ENCODE data around the gene DAZAP2. TPM values are rescaled to one million over a fixed set of nuclear protein-coding genes. Genes with fewer than 3 reads are reported as not detected.

The DAZAP2 gene
- total RNA-seq, 1 experiment from 2014 or later: 57.4 TPM

DNA sequence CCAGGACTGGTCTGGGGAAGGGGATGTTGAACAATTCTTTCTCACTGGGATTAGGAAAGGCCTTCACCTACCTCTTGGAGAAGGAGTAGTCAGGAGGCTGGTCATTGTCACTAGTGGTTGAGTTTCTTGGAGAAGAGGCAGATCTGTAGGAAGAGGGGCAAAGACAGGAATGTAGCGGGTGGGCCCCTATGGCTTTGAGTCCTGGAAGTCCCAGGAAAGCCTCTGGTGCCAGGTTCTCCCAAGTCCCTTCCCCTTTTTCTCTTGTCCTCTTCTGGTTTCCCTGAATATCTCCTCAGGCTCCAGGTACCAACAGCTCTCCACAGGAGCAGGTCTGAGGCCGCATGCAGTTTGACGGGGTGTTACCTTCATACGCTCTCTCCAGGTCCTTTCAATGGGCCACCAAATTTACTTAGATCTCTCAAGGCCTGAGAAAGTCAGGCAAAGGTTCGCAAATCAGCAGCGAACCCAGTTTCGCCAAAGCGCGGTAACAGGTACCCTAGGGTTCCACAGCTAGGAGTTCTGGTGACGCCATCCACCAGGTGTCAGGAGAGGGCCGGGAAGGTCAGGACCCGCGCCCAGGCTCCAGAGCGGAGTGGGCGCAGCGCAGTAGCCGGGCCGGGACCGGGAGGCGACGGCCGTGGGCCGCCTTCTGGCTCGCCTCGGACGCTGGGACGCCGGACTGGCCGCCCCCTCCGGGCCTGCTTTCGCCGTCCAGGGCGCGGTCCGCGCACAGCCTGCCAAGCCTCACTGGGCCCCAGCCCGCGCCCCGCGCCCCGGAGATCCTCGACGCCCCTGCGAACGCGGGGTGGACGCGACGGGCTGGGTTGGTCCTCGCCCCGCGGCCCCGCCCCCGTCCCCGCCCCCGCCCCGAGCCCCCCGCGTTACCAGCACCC, 30.8 kb downstream of the DAZAP2 start:
- Histone ChIP-seq H4K20me1 (ENCODE audit: low read length) (peaks cover 8% of the 10 kb centered on the region; the same call in 1 of the 2 replicates), H3K4me2 (ENCODE audit: low read length) (peak overlapping the region; percentile 94), H3K9ac (ENCODE audit: low read length) (peak overlapping the region; percentile 96), H3K36me3 (ENCODE audit: low read depth, low read length) (peaks cover 10% of the 10 kb centered on the region), H2AFZ (ENCODE audit: low read length) (peak overlapping the region; percentile 49), H3K4me3 (ENCODE audit: low read length) (peak overlapping the region; percentile 68), H3K27me3 (ENCODE audit: low read length) (no peaks in the 10 kb centered on the region), H3K27ac (ENCODE audit: low read length) (peak overlapping the region; percentile 97), H3K9me3 (ENCODE audit: low read length) (no peaks in the 10 kb centered on the region), H3K79me2 (ENCODE audit: low read length) (peaks cover 56% of the 10 kb centered on the region), H3K4me1 (ENCODE audit: insufficient read depth, low read length) (peaks cover 45% of the 10 kb centered on the region), H3F3A (ENCODE audit: low read length, unreplicated experiment) (peaks cover 6% of the 10 kb centered on the region), H3K9me2 (replicated peaks; ENCODE audit: low read length) (no peaks in the 10 kb centered on the region)
- CTCF ChIA-PET: interaction anchor here (0.5 to 2.7 kb wide), 3 partner anchors 39 to 1710 kb away, joined by 5 to 54 read pairs (median 5); no protein-coding TSS in a partner anchor
- ATAC-seq (peak; percentile 48), DNase-seq (peak; percentile 65)
- intact Hi-C loops (cut with micrococcal nuclease): loop anchor here (1.0 to 10.0 kb wide), 4 partner anchors 72 to 555 kb away; partner anchors contain the start of genes CSRNP2 and LETMD1
- POLR2A ChIA-PET (ENCODE audit: unreplicated experiment): interaction anchor here (0.6 to 0.7 kb wide), 4 partner anchors 31 to 125 kb away, joined by 3 to 5 read pairs (median 4); no protein-coding TSS in a partner anchor
- TF ChIP-seq, protein P1, sequence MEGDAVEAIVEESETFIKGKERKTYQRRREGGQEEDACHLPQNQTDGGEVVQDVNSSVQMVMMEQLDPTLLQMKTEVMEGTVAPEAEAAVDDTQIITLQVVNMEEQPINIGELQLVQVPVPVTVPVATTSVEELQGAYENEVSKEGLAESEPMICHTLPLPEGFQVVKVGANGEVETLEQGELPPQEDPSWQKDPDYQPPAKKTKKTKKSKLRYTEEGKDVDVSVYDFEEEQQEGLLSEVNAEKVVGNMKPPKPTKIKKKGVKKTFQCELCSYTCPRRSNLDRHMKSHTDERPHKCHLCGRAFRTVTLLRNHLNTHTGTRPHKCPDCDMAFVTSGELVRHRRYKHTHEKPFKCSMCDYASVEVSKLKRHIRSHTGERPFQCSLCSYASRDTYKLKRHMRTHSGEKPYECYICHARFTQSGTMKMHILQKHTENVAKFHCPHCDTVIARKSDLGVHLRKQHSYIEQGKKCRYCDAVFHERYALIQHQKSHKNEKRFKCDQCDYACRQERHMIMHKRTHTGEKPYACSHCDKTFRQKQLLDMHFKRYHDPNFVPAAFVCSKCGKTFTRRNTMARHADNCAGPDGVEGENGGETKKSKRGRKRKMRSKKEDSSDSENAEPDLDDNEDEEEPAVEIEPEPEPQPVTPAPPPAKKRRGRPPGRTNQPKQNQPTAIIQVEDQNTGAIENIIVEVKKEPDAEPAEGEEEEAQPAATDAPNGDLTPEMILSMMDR (conservative IDR thresholded peaks at IDR 0.05; ENCODE audit: low read depth, low read length): peak; percentile 56
- TF ChIP-seq EZH2 (IDR thresholded peaks at IDR 0.05; ENCODE audit: low read length, unreplicated experiment): no peak
- BruUV-seq (replicated peaks): no TSS peak

DNA sequence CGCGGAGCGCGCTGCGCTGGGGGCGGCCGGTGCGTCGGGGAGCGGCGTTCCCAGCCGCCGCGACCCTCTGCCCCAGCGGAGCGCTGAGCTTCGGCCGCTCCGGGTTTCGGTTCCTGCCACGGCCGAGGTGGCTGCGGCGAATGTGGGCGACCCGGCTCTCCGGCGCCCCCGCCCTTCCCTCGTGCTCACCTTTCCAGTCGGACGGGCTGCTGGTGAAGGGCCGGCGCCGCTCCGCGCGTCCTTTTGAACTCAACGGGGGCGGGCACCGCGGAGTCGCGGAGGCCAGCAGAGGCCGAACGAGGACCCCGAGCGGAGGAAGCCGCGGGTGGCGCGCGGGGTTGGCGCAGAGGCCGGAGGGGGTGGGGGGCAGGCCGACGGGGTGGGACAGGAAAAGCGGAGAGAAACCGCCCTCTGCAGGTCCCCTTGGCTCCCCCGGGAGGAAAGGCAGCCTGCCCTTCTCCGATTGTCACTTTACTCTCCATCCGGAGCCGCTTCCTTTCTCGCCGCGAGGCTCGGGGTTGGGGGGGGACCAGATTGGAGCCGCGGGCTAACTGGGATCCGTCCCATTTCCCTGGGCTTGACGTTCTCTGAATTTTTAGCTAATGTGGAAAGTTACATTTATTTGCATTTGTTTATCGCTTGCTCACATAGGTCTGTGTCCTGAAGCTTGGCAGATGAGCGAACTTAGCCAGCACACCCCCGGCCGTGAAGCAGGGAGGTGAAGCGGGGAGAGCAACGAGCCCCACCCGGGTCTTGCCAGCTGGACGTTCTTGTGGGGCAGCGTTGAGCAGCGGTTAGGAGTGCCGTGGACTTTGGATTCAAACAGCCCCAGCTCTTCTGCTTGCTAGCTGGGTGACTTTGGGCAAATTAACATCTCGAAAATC, 31.7 kb downstream of the DAZAP2 start, which contains the start of gene SMAGP:
Gene SMAGP (minus strand): TSS at position 349 of the 884 bp plus-strand sequence. CDS start 1,137 bp downstream, outside the sequence.
- H3K79me2 ChIP-seq (ENCODE audit: low read length): peaks cover 48% of the 10 kb centered on the region
- peaks cover 46% of the 10 kb centered on the region for H3K4me1 ChIP-seq (ENCODE audit: insufficient read depth, low read length)
- ChIA-PET POLR2A (ENCODE audit: unreplicated experiment) (interaction anchor here (0.5 to 1.6 kb wide), 7 partner anchors 38 to 550 kb away, joined by 3 to 11 read pairs (median 4); no protein-coding TSS in a partner anchor), CTCF (interaction anchor here (0.6 to 2.7 kb wide), 3 partner anchors 38 to 187 kb away, joined by 5 to 54 read pairs (median 7); no protein-coding TSS in a partner anchor)
- H3K36me3 ChIP-seq (ENCODE audit: low read depth, low read length): peaks cover 5% of the 10 kb centered on the region
- H3K27me3 ChIP-seq (ENCODE audit: low read length): no peaks in the 10 kb centered on the region
- TF ChIP-seq EZH2 (IDR thresholded peaks at IDR 0.05; ENCODE audit: low read length, unreplicated experiment): no peak
- TF ChIP-seq EZH2phosphoT487 (IDR thresholded peaks at IDR 0.05; ENCODE audit: borderline replicate concordance, low read length): no peak
- TF ChIP-seq, protein P1 (conservative IDR thresholded peaks at IDR 0.05; ENCODE audit: low read depth, low read length): no peak
- peak; percentile 48 for ATAC-seq
- peak; percentile 86 for DNase-seq
- peak within 1 kb of the TSS; percentile 94 for H3K4me2 ChIP-seq (ENCODE audit: low read length)
- H3K9ac ChIP-seq (ENCODE audit: low read length): peak within 1 kb of the TSS; percentile 96
- no peaks in the 10 kb centered on the region for H3K9me3 ChIP-seq (ENCODE audit: low read length)
- peak within 1 kb of the TSS; percentile 68 for H3K4me3 ChIP-seq (ENCODE audit: low read length)
- intact Hi-C loops (cut with micrococcal nuclease): no loop called here
- peaks cover 6% of the 10 kb centered on the region for H3F3A ChIP-seq (ENCODE audit: low read length, unreplicated experiment)
- no peaks in the 10 kb centered on the region for H3K9me2 ChIP-seq (replicated peaks; ENCODE audit: low read length)
- TSS peak; percentile 85 for BruUV-seq (replicated peaks)
- peak within 1 kb of the TSS; percentile 97 for H3K27ac ChIP-seq (ENCODE audit: low read length)
- peaks cover 3% of the 10 kb centered on the region; the same call in 1 of the 2 replicates for H4K20me1 ChIP-seq (ENCODE audit: low read length)
- peak within 1 kb of the TSS; percentile 49 for H2AFZ ChIP-seq (ENCODE audit: low read length)

All from PC-3 (cell line).